B cell (primary cell): ENCODE results near the gene RECK. TPM values are rescaled to one million over a fixed set of nuclear protein-coding genes. Genes with fewer than 3 reads are reported as not detected.

ENCODE experiments used
- ATAC-seq: fragments of 200-7000 bp; cut with Tn5 transposase; one replicate; pipeline ENCODE4 v1.10.0; 2021; ENCODE audit warnings: low read depth, mild to moderate bottlenecking, moderate number of reproducible peaks, moderate library complexity
- CTCF ChIA-PET: fragments of 350-600 bp; sonication (Branson Sonifier 250); formaldehyde crosslinking; loops from one replicate; lab custom pipeline; 2021; ENCODE audit warnings: antibody characterized with exemption, inconsistent platforms; lab: Charles Lee
- POLR2A ChIA-PET: fragments of 350-600 bp; sonication (Branson Sonifier 250); formaldehyde crosslinking; loops from one replicate; lab custom pipeline; 2021; ENCODE audit warnings: antibody characterized with exemption; lab: Charles Lee
- DNase-seq: peaks from one replicate; pipeline ENCODE4 v3.0.0; 2013
- H2AFZ ChIP-seq: 2 replicates; pipeline ENCODE4 v1.6.1; 2012; ENCODE audit warnings: mild to moderate bottlenecking, low read depth, low read length; ENCODE audit not compliant: insufficient read depth, poor library complexity, severe bottlenecking
- H3K27ac ChIP-seq, 2 donors: 1 replicate in 1 of 2; 2 replicates in 1 of 2; pipeline ENCODE4 v1.5.1; 2012 to 2013; ENCODE audit warnings: low read length in 2 of 2, mild to moderate bottlenecking in 2 of 2, moderate library complexity in 1 of 2
- H3K27me3 ChIP-seq, 4 experiments: fragments of 200-600 bp in 1 of 4; sonication (generic) in 1 of 4; replicated peaks in 1 of 4; 1 replicate in 2 of 4; 2 replicates in 2 of 4; pipeline versions ENCODE4 v1.6.1 to v1.7.0; 2013 to 2016; ENCODE audit warnings: low read length in 3 of 4, mild to moderate bottlenecking in 2 of 4, mixed read lengths in 1 of 4, moderate library complexity in 1 of 4; ENCODE audit not compliant: insufficient read depth in 4 of 4, control insufficient read depth in 3 of 4; ENCODE audit errors: control extremely low read depth in 1 of 4
- H3K36me3 ChIP-seq, 2 experiments: replicated peaks in 1 of 2; 1 replicate in 1 of 2; 2 replicates in 1 of 2; pipeline versions ENCODE4 v1.6.1 to v1.7.1; 2013; ENCODE audit warnings: low read length in 1 of 2; ENCODE audit not compliant: insufficient read depth in 2 of 2, control insufficient read depth in 1 of 2; ENCODE audit errors: control extremely low read depth in 1 of 2, extremely low read depth in 1 of 2
- H3K4me1 ChIP-seq, 2 donors: fragments of 200-600 bp in 1 of 2; sonication (generic) in 1 of 2; 1 replicate in 1 of 2; 2 replicates in 1 of 2; pipeline versions ENCODE4 v1.5.1 to v1.6.1; 2013 to 2017; ENCODE audit warnings: low read length in 2 of 2; ENCODE audit not compliant: control insufficient read depth in 2 of 2, insufficient read depth in 2 of 2
- H3K4me2 ChIP-seq: replicated peaks from 2 replicates; pipeline ENCODE3; 2012; ENCODE audit warnings: mild to moderate bottlenecking, low read depth, low read length; ENCODE audit not compliant: poor library complexity, severe bottlenecking
- H3K4me3 ChIP-seq, 5 experiments: fragments of 200-600 bp in 1 of 5; sonication (generic) in 1 of 5; 1 replicate in 3 of 5; 2 replicates in 2 of 5; pipeline versions ENCODE4 v1.5.1 to v1.7.0; 2011 to 2016; ENCODE audit warnings: low read length in 4 of 5, mild to moderate bottlenecking in 4 of 5, low read depth in 2 of 5, control low read depth in 1 of 5, moderate library complexity in 1 of 5; ENCODE audit not compliant: insufficient read depth in 1 of 5; ENCODE audit errors: control extremely low read depth in 1 of 5, extremely low read depth in 1 of 5
- H3K79me2 ChIP-seq: fragments of 200-600 bp; sonication (generic); one replicate; pipeline ENCODE4 v1.6.0; 2016; ENCODE audit warnings: low read length; ENCODE audit not compliant: control insufficient read depth, insufficient read depth
- H3K9ac ChIP-seq: fragments of 200-600 bp; sonication (generic); 2 replicates; pipeline ENCODE4 v1.6.1; 2017; ENCODE audit warnings: mild to moderate bottlenecking, low read length, moderate library complexity
- H3K9me3 ChIP-seq, 3 donors: one replicate each; pipeline versions ENCODE4 v1.6.1 to v1.7.1; 2013; ENCODE audit warnings: low read length in 2 of 3; ENCODE audit not compliant: control insufficient read depth in 2 of 3, insufficient read depth in 1 of 3; ENCODE audit errors: control extremely low read depth in 1 of 3
- H4K20me1 ChIP-seq: 2 replicates; pipeline ENCODE4 v1.6.0; 2012; ENCODE audit warnings: mild to moderate bottlenecking, low read length; ENCODE audit not compliant: insufficient read depth, control insufficient read depth, poor library complexity, severe bottlenecking
- H3K27ac Mint-ChIP-seq: one replicate; pipeline ENCODE4 v1.8.0; 2021; ENCODE audit warnings: mixed read lengths
- H3K27me3 Mint-ChIP-seq: one replicate; pipeline ENCODE4 v1.8.0; 2021; ENCODE audit warnings: mixed read lengths
- H3K4me1 Mint-ChIP-seq: one replicate; pipeline ENCODE4 v1.8.0; 2021; ENCODE audit warnings: mixed read lengths
- H3K4me3 Mint-ChIP-seq: one replicate; pipeline ENCODE4 v1.8.0; 2021; ENCODE audit warnings: mixed read lengths
- H3K9me3 Mint-ChIP-seq: one replicate; pipeline ENCODE4 v1.8.0; 2022; ENCODE audit warnings: mixed read lengths; ENCODE audit not compliant: insufficient read depth
- CTCF ChIP-seq: fragments of 200-600 bp; IDR thresholded peaks from one replicate; pipeline ENCODE4 v1.8.0; 2022; ENCODE audit warnings: antibody characterized with exemption, mild to moderate bottlenecking
- EZH2 ChIP-seq: IDR thresholded peaks from 2 replicates; pipeline ENCODE4 v1.6.1; 2012; ENCODE audit warnings: borderline replicate concordance, low read depth, mild to moderate bottlenecking, moderate library complexity, low read length; ENCODE audit not compliant: insufficient read depth, poor library complexity, severe bottlenecking
- WGBS: methylation state at CpG from one replicate; pipeline ENCODE4 v1.1.5; 2013; ENCODE audit warnings: missing lambda C conversion rate; ENCODE audit not compliant: insufficient coverage; 5-methylcytosine and 5-hydroxymethylcytosine counted together
- intact Hi-C: fragments of 100-400 bp; cut with micrococcal nuclease; formaldehyde crosslinking; loops from one replicate; pipeline ENCODE4 v1.10.0; 2022
- polyA plus RNA-seq: library from polyadenylated mRNA; depleted of rRNA; stranded (reverse); fragments of >200 nt; gene quantifications from 2 replicates; pipeline ENCODE4 v1.2.3, GENCODE V29; 2012
- total RNA-seq, 2 donors: library from RNA; stranded (reverse); fragments of 120-200 nt in 1 of 2; gene quantifications; 1 replicate in 1 of 2; 2 replicates in 1 of 2; pipeline versions ENCODE4 v1.2.3 to v1.2.4, GENCODE V29; 2013 to 2022

Gene RECK
- total and polyA plus RNA-seq, 2 donors (not counting 1 experiment from before 2014, with no cell fraction given), result 5.6 to 7.7 TPM

GRCh38 chr9:36135741-36136271, 99.1 kb downstream of the RECK start:
- Histone ChIP-seq H4K20me1 (peaks cover 17% of the 10 kb centered on the region), H3K9me3 (no peaks in the 10 kb centered on the region), H3K36me3 (peaks cover 0 to 16% of the 10 kb centered on the region in 2 experiments), H3K4me2 (peak overlapping the region; percentile 94), H3K4me1 (peaks cover 32 to 33% of the 10 kb centered on the region in 2 donors), H3K4me3 (peak overlapping the region in 4 of 5 experiments; percentile 32 to 79 (median 68)), H2AFZ (peak overlapping the region; percentile 82), H3K27me3 (no peaks in the 10 kb centered on the region), H3K79me2 (peaks cover 26% of the 10 kb centered on the region), H3K27ac (peak overlapping the region in 1 of 2 donors; percentile 75), H3K9ac (peak overlapping the region; percentile 79)
- peak overlapping the region; percentile 81 for H3K4me3 Mint-ChIP-seq
- CTCF ChIA-PET, result interaction anchor here (0.6 to 4.3 kb wide), 5 partner anchors 18 to 472 kb away, joined by 3 to 50 read pairs (median 6); partner anchors contain the start of gene CCIN
- no peaks in the 10 kb centered on the region for H3K9me3 Mint-ChIP-seq
- TF ChIP-seq CTCF (no peak), EZH2 (no peak)
- ATAC-seq (no peak), DNase-seq (peak; percentile 23)
- no peaks in the 10 kb centered on the region for H3K27me3 Mint-ChIP-seq
- H3K4me1 Mint-ChIP-seq, result peaks cover 44% of the 10 kb centered on the region
- WGBS, result 20% methylated on average over 18 of the region's 18 CpGs
- POLR2A ChIA-PET, result interaction anchor here (1.1 to 2.0 kb wide), 3 partner anchors 9 to 55 kb away, joined by 3 to 7 read pairs (median 4); partner anchors contain the start of gene CLTA
- H3K27ac Mint-ChIP-seq, result peak overlapping the region; percentile 78
- intact Hi-C loops, result loop anchor here (1.0 to 5.0 kb wide), 5 partner anchors 16 to 121 kb away; partner anchors contain the start of genes CLTA and GNE
